Measurements from ENCODE around the gene MUC22.
A peak's percentile ranks its signal among the peaks of the same experiment; 100 is the strongest.

The MUC22 gene

DNA sequence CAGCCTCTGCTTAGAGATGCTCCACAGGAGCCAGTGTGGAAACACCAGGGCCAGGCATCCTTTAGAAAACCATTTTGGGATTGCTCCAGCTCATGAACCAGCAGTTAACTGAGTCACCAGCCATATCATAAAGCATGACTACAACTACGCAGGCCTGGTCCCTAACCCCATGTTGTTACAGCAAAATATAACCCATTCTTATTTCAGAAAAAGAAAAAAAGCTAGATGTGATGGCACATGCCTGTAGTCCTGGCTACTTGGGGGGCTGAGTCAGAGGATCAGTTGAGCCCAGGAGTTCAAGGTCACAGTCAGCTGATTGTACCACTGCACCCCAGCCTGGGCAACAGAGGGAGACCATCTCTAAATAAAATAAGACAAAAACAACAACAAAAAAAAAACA, 65.3 kb downstream of the MUC22 start:
- no peak for DNase-seq (ENCODE audit: low read depth in 1 of 2, low spot score in 1 of 2)

DNA sequence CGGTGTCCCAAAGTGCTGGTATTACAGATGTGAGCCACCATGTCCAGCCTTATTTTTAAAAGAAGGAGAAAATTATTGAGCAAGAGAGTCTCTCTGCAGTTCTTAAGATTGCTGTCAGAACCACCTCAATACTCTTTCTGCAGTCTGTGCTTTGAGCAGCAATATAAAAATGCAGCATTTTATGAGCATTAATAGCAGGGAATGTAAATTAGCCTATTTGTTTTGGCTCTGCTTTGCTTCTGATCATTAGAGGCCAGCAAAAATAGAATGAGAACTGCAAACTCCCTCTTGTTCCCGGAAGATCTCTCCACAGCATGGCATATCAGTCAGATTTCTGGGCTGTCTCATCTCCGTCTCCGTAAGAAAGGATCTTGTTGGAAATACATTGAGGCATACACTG, 66.3 kb downstream of the MUC22 start:
- DNase-seq (ENCODE audit: low read depth in 1 of 2, low spot score in 1 of 2), result no peak

DNA sequence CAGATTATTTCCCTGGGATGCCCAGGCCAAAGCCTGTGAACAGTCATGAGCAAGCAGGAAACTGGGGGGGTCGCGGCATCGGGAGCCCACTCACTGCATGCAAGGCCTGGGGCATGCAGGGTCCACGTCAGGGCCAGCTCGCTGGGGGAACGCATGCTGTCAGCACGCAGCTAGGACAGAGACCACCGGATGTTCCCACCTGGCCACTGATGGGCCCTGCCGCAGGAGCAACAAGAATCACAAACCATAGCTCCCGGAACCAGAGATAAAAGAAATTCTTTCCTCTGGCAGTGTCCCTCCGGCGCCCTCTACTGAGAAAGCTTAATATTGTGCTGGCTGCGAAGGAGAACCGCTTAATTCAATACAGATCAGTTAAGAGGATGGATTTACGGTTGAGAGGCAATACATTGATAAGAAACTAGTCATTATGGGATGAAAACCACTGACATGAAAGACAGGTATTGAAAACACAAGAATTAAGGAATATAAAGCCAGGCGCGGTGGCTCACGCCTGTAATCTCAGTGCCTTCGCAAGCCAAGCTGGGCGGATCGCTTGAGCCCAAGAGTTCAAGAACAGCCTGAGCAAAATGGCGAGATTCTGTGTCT, 69.5 kb downstream of the MUC22 start:
- DNase-seq (ENCODE audit: low read depth in 1 of 2, low spot score in 1 of 2), result peak; percentile 38 to 69

DNA sequence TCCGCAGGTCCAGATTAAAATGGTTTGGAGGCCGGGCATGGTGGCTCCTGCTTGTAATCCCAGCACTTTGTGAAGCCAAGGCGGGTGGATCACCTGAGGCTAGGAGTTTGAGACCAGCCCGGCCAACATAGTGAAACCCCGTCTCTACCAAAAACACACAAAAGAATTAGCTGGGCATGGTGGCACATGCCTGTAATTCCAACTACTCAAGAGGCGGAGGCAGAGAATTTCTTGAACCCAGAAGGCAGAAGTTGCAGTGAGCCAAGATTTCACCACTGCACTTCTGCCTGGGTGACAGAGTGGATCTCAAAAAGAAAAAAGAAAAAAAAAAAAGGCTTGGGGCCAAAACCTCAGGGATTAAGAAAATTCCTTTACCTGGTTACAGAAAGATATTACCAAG, 71.6 kb downstream of the MUC22 start:
- no peak for DNase-seq (ENCODE audit: low read depth in 1 of 2, low spot score in 1 of 2)

DNA sequence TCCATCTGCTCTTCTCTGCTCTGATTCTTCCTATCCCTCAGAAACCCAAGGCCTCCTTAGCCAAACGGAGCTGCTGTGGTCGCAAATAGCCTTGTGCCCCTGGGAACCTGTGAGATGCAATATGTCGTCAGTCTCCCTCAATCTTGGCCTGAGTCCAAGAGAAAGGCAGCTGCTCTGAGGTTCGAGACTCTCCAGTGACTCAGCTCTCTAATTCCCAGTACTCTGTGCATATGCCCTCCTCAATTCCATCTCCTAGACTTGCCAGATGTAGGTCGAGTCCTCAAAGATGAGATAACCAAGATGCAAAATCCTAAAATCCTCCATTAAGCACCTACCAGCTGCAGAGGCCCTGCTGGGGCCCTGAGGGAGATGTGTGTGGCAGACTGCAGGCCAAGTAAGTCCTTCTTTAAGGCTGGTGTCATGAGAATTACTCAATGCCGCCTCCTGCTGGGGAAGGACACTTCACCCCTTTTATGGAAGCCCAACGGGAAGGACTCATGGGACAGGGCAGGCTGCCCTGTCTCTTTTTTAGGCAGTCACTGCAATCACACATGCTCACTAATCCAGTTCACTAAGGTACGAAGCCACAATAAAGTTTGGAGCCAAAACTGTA, 73.6 kb downstream of the MUC22 start:
- DNase-seq (ENCODE audit: low read depth in 1 of 2, low spot score in 1 of 2), result peak in 1 of 2 donors; percentile 15
